GM19324 (cell line): Measurements from ENCODE around the gene NR2C2.

ENCODE experiments used
- ATAC-seq: cut with Tn5 transposase; IDR thresholded peaks from one replicate; pipeline ENCODE4 v1.9.1; 2021; ENCODE audit warnings: mild to moderate bottlenecking, moderate library complexity; ENCODE audit not compliant: unreplicated experiment, low FRiP score

NR2C2 gene

GRCh38 chr3:15094187-15094875 lies 146.9 kb downstream of the NR2C2 start:
- ATAC-seq, result no peak

- no peak for ATAC-seq
Measured at GRCh38 chr3:15096046-15096445, 148.7 kb downstream of the NR2C2 start.

GRCh38 chr3:15097891-15098290 lies 150.5 kb downstream of the NR2C2 start:
- no peak for ATAC-seq
